NCI-H774 (cell line): ENCODE measurements around the gene KRTAP5-9.
"Not testable (repeated sequence)": the region's sequence is repeated elsewhere in the genome, so short reads cannot be mapped to it uniquely, and the experiment has no call there.

ENCODE experiments used
- DNase-seq: peaks from one replicate; lab custom pipeline; 2025; lab: John Stamatoyannopoulos, UW

The KRTAP5-9 gene

GRCh38 chr11:71534711-71535608 is 13.3 kb upstream of the KRTAP5-9 start:
- DNase-seq, result not testable (repeated sequence)

DNA sequence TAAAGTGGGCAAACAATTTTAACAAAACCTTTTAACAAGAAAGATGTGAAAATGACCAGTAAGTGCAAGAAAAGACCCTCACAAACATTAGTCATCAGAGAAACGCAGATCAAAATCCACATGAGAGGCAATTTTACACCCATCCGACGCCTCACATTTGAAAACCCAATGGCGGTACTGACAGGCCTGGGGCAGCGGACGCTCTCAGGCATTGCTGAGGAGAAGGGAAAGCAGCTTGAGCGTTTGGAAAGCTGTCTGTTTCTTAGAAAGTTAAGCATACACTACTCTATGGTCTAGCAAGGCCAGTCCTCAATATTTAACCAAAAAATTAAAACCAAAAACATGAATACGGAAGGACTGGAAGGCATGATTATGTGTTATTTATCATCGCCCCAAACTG is 12.4 kb upstream of the KRTAP5-9 start:
- DNase-seq, result no peak

DNA sequence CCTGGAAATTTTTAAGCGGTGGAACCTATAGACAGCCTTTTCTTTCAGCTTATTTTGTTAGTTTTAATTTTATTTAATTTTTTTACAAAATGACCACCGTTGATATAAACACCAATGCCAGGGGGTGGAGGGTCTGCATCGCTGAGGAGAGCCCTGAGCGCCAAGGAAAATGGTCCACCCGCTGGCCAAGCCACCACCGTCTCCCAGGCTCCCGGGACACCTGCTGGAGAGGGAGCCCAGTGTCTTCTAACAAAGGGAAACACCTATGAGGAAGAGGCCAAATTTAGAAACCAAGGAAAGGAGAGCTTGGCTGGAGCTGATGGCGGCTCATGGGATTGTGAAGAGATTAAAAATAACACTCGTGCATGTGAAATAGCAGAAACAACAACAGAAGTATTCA is 10.7 kb upstream of the KRTAP5-9 start:
- DNase-seq, result no peak

DNA sequence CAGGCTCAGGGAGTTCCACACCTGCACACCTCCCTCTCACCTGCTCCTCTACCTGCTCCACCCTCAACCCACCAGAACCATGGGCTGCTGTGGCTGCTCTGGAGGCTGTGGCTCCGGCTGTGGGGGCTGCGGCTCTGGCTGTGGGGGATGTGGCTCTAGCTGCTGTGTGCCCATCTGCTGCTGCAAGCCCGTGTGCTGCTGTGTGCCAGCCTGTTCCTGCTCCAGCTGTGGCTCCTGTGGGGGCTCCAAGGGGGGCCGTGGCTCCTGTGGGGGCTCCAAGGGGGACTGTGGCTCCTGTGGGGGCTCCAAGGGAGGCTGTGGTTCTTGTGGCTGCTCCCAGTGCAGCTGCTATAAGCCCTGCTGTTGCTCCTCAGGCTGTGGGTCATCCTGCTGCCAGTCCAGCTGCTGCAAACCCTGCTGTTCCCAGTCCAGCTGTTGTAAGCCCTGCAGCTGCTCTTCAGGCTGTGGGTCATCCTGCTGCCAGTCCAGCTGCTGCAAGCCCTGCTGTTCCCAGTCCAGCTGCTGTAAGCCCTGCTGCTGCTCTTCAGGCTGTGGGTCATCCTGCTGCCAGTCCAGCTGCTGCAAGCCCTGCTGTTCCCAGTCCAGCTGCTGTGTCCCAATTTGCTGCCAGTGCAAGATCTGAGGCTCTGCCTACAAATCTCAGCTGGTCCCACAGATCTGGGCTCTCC is 10.1 kb upstream of the KRTAP5-9 start, which contains the start of gene KRTAP5-8:
KRTAP5-8 (plus strand) TSS at position 49 of the 689 bp plus-strand sequence; CDS start at position 80, 31 bp downstream.
- DNase-seq, result not testable (repeated sequence)

GRCh38 chr11:71538666-71538990 is 9.6 kb upstream of the KRTAP5-9 start:
- DNase-seq, result no peak

- no peak for DNase-seq
Measured at GRCh38 chr11:71539017-71539416, 9.2 kb upstream of the KRTAP5-9 start.

GRCh38 chr11:71539971-71540370 is 8.2 kb upstream of the KRTAP5-9 start:
- not testable (repeated sequence) for DNase-seq

DNA sequence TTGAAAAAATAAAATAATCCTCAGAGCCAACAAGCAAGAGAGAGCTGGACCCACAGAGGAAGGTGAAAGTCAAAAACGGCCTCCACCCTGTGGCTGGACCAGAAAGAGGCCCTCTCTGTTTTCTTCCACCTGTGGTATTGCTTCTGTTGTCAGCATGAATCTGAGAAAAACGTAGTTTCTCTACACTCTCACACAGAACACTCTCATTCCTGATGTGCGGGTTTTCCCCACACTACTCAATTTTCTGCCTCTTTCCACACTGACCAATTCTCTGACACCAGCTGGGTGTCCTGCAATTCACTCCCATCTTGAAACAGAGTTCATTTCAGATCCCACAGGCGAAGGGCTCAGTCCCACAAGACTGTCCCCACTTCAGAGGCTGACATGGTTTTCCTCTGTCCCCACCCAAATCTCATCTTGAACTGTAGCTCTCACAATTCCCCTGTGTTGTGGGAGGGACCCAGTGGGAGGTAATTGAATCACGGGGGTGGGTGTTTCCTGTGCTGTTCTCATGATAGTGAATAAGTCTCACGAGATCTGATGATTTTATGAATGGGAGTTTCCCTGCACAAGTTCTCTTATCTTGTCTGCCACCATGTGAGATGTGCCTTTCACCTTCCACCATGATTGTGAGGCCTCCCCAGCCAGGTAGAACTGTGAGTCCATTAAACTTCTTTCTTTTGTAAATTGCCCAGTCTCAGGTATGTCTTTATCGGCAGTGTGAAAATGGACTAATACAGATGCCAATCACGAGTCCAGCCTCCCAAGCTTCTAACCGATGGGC is 7.5 kb upstream of the KRTAP5-9 start:
- DNase-seq, result not testable (repeated sequence)

GRCh38 chr11:71542382-71542781 is 5.8 kb upstream of the KRTAP5-9 start:
- no peak for DNase-seq

DNA sequence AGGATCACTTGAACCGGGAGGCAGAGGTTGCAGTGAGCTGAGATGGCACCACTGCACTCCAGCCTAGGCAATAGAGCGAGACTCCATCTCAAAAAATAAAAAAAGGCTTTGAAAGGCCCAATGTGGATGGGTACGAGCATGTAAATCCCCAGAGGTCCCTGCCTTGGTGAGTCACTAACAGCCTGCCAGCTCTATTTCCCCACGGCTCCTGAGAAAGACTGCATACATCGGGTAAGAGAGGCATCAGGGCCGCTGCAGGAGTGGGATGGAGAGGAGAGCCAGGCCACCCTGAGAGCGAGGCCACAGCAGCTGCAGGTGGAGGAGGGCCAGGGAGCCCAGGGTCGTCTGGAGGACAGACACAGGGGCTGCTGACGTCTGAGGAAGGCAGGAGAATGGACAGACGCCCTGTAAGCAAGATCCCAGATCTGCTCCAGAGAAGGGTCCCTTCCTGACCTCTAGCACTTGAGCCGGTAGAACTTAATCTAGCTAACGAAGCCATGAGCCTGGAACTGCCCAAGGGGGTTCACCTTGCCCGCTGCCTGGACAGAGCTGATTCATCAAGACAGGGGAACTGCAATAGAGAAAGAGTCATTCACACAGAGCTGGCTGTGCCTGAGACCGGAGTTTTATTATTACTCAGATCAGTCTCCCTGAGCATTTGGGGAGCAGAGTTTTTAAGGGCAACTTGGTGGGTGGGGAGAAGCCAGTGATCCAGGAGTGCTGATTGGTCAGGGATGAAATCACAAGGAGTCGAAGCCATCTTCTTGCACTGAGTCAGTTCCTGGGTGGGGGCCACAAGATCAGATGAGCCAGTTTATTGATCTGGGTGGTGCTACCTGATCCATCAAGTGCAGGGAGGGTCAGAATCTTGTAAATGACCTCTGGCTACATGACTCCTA is 5.1 kb upstream of the KRTAP5-9 start:
- DNase-seq, result no peak

GRCh38 chr11:71543866-71544265 is 4.4 kb upstream of the KRTAP5-9 start:
- DNase-seq, result no peak

GRCh38 chr11:71544525-71545214 is 3.5 kb upstream of the KRTAP5-9 start:
- no peak for DNase-seq

DNA sequence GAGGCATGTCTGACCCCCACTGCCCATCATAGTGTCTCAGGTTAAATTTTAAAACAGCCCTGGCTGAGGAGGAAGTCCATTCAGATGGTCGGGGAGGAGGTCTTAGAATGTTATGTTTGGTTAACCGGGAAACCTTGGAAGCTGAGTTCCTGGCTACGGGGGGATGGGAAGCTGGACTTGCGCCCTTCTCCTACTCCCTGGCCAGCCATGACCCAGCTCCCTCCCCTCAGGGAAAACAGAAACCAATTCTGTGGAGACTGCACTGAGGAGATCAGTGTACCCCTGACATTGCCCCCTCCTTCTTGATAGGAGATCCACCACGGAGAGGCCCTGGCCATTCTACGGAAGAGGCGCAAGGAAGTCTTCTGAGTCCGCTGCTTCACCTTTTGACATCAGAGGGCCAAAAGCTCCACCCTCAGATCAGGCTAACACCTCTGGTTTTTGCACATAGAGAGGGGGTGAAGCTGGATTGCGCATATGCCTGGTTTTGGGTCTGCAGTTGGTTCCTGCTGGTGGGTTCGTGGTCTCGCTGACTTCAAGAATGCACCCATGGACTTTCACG is 2.7 kb upstream of the KRTAP5-9 start:
- DNase-seq, result no peak

DNA sequence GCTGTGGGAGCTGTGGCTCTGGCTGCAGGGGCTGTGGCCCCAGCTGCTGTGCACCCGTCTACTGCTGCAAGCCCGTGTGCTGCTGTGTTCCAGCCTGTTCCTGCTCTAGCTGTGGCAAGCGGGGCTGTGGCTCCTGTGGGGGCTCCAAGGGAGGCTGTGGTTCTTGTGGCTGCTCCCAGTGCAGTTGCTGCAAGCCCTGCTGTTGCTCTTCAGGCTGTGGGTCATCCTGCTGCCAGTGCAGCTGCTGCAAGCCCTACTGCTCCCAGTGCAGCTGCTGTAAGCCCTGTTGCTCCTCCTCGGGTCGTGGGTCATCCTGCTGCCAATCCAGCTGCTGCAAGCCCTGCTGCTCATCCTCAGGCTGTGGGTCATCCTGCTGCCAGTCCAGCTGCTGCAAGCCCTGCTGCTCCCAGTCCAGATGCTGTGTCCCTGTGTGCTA is 514 bp downstream of the KRTAP5-9 start:
- DNase-seq, result no peak

GRCh38 chr11:71551711-71552110 is 3.5 kb downstream of the KRTAP5-9 start:
- DNase-seq, result no peak

DNA sequence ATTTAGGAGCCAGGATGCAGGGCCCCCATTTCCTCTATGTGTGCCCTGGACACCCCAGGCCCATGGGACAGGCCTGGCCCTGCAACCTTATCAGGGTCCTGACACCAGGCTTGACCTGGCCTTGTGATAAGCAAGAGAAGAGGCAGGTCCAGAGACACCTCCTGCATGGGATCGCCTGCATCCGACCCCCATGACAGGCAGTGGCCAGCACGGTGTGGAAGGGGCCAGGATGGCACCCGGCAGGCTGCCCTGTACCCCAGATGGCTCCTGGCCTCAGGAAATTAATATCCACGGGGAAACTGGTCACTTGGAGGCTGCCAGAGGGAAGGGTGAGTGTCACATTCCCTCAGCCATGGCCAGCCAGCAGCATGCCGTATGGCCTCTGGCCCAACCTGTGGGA is 6.8 kb downstream of the KRTAP5-9 start:
- no peak for DNase-seq

DNA sequence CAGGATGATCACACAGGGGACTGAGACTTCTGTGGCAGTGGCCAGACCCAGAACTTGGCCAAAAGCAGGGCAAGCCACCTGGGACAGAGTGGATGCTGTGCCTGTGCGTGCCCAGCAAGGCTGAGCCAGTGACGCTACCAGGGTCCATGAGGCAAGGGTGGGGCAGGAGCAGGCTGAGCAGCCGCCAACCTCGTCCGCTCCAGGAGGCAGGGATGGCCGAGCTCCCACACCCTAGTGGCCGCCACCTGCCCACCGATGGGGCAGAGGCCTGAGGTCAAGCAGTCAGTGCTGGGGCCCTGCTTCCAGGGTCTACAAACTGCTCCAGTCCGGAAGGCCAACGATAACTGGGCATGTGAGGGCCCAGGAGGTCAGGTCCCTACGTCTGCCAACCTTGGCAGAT is 7.3 kb downstream of the KRTAP5-9 start:
- DNase-seq, result no peak

GRCh38 chr11:71556018-71556417 is 7.8 kb downstream of the KRTAP5-9 start:
- no peak for DNase-seq

GRCh38 chr11:71557257-71557656 is 9.0 kb downstream of the KRTAP5-9 start:
- no peak for DNase-seq

GRCh38 chr11:71558996-71559395 is 10.8 kb downstream of the KRTAP5-9 start:
- no peak for DNase-seq
